GM19099 (cell line): Measurements from ENCODE around the gene S1PR2.

Source experiments
- POLR2A ChIP-seq: IDR thresholded peaks from 3 replicates; pipeline ENCODE4 v1.6.1; 2011; ENCODE audit warnings: low read depth; ENCODE audit not compliant: insufficient read length; ENCODE audit errors: extremely low read depth

S1PR2 gene, protein sequence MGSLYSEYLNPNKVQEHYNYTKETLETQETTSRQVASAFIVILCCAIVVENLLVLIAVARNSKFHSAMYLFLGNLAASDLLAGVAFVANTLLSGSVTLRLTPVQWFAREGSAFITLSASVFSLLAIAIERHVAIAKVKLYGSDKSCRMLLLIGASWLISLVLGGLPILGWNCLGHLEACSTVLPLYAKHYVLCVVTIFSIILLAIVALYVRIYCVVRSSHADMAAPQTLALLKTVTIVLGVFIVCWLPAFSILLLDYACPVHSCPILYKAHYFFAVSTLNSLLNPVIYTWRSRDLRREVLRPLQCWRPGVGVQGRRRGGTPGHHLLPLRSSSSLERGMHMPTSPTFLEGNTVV

DNA sequence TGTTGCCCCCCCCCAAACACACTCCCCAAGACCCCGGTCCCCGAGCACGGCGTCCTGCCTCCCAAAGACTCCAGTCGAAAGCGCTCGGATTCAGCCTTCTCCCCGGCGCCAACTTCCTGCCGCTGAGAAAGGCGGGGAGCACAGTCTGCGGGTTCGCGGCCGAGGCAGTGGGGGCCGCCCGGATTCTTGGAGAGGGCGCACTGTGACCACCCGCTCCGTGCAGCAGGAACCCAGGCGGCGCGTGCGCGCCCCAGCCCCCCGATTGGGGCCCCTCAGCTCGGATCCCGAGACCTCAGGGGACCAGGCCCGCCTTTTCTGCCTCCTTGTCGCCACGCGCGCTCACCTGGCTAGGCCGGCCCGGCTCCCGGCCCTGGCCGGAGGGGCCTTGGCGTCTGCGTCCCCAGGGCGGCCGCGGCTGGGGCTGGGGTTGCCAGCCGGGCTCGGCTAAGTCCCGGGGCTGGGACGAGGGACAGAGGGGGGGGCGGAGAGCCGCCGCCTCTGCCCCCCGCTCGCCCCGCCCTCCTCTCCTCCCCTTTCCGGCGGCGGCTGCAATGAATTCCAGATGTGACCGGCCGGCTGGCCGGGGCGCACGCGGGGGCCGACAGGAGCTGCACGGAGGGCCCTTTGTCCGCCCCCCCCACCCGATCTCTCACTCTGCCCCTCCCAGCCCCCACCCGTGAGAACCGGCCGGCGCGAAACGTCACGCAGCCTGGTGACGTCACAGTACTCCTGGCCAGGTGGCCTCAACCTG is at the start of gene S1PR2:
S1PR2 (minus strand) TSS at position 471 of the 751 bp plus-strand sequence. CDS start 6,426 bp downstream, outside the sequence.
- TF ChIP-seq POLR2A = peak; percentile 75

DNA sequence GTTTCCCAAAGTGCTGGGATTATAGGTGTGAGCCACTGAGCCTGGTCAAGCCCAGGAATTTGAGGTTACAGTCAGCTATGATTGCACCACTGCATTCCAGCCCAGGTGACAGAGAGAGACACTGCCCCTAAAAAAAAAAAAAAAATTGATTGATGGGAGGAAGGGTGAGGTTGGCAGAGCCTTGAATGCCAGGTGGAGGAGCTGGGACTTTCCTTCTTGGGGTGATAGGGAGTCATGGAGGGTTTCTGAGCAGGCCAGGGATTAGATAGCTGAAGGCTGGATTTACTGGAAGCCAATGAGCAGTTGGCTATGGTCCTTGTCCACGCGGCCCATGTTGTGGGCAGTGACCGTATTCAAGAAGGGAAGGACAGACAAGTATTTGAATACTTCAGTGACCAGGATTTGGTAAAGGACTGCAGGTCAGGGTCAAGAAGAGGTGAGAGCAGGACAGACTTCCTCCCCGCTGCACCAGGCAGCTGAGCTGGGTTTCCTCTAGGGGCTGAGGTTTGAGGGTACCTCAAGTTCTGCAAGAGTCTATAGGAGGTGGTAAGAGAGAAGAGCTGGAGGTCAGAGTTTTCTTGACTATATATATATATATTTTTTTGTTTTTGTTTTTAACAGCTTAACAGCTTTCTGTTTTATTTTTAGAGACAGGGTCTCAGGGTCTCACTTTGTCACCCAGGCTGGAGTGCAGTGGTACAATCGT is 48.8 kb upstream of the S1PR2 start:
- TF ChIP-seq POLR2A = no peak

DNA sequence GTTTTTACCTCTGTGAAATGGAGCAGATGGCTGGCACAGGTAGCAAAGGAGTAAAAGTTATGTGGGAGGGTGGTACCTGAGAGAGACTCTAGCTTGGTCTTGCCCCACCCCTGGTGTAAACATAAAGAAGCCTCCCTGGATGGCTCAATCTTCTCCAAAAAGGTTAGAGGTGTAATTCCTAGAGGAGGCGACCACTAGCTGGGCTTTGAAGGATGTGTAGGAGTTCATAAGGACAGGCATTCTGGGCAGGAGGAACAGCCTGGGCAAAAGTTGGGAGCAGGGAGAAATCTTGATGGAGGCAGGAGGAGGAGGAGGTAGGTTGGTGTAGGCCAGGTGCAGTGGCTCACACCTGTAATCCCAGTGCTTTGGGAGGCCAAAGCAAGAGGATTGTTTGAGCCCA is 47.8 kb upstream of the S1PR2 start:
- TF ChIP-seq POLR2A = no peak

DNA sequence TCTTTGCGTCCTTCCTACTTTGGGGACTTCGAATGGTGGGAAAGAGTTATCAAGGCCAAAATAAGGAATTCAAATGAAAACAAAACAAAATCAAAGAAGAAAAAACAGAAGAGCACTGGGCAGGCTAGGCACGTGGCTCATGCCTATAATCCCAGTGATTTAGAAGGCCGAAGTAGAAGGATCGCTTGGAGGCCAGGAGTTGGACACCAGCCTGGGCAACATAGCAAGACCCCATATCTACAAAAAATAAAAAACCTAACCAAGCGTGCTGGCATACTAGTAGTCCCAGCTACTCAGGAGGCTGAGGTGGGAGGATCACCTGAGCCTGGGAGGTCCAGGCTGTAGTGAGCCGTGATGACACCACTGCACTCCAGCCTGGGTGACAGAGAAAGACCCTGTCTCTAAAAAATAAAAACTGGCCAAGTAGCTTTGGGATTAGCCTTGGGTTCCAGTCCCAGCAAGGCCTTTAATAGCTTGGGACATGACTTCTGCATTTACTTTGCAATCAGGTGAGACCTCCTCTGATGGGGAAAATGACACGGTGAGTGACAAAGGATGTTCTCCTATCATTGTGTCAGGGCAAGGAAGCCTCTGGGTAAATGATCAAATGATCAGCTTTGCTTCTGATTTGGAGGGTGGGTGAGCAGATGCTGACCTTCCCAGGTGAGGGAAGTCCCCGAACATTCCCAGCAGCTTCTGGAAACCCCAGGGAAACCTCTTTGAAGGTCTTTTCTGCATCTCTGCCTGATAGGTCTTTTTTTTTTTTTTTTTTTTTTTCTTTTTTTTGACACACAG is 46.9 kb upstream of the S1PR2 start:
- peak; percentile 34 for TF ChIP-seq POLR2A

DNA sequence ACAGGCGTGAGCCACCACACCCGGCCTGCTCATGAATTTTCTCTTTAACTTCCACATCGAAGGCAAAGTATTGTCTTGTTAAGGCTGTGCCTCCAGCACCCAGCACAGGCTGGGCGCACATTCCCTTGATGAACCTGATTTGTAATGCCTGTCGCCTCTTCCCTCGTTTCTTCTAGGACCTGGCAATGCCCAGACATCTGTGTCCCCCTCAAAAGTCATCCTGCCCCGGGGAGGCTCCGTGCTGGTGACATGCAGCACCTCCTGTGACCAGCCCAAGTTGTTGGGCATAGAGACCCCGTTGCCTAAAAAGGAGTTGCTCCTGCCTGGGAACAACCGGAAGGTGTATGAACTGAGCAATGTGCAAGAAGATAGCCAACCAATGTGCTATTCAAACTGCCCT is 43.5 kb upstream of the S1PR2 start:
- no peak for TF ChIP-seq POLR2A

DNA sequence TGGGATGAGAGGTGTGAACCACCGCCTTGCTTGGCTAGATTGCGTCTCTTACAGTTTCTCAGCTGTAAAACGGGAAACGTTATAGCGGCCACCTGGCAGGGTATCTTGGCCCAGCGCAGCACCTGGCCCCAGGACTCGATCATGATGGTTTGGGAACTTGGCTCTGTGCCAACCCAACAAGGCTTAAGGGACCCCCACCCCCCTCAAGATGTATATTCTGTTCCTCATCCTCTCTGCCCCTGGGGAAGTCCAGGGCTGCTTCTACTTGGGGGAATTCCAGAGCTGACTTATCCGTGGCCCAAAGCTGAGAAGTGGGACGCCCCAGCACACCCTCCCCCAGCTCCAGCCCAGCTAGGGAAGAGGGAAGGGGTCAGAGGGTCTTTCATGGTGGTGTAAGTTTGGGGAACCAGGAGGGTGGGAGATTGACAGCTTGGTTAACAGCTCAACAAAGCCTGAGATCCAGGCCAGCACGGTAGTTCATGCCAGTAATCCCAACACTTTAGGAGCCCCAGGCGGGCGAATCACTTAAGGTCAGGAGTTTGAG is 40.5 kb upstream of the S1PR2 start:
- TF ChIP-seq POLR2A = no peak

DNA sequence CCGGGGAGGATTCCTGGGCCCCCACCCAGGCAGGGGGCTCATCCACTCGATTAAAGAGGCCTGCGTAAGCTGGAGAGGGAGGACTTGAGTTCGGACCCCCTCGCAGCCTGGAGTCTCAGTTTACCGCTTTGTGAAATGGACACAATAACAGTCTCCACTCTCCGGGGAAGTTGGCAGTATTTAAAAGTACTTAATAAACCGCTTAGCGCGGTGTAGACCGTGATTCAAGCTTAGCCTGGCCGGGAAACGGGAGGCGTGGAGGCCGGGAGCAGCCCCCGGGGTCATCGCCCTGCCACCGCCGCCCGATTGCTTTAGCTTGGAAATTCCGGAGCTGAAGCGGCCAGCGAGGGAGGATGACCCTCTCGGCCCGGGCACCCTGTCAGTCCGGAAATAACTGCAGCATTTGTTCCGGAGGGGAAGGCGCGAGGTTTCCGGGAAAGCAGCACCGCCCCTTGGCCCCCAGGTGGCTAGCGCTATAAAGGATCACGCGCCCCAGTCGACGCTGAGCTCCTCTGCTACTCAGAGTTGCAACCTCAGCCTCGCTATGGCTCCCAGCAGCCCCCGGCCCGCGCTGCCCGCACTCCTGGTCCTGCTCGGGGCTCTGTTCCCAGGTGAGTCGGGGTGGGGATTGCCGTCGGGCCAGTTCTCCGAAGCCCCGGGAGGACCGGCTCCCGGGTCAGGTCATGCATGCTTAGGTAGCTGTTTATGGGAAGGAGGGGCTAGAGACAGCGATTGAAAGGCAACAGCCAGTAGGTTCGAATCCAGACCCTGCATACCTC is 39.7 kb upstream of the S1PR2 start, which contains the start of gene ICAM1:
ICAM1 (plus strand) TSS at position 505 of the 779 bp plus-strand sequence; CDS start at position 545, 40 bp downstream.
- TF ChIP-seq POLR2A = peak; percentile 99

DNA sequence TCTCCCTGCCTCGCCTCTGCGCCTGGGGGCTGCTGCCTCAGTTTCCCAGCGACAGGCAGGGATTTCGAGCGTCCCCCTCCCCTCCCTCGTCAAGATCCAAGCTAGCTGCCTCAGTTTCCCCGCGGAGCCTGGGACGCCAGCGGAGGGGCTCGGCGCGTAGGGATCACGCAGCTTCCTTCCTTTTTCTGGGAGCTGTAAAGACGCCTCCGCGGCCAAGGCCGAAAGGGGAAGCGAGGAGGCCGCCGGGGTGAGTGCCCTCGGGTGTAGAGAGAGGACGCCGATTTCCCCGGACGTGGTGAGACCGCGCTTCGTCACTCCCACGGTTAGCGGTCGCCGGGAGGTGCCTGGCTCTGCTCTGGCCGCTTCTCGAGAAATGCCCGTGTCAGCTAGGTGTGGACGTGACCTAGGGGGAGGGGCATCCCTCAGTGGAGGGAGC is 39.1 kb upstream of the S1PR2 start:
- TF ChIP-seq POLR2A = no peak

DNA sequence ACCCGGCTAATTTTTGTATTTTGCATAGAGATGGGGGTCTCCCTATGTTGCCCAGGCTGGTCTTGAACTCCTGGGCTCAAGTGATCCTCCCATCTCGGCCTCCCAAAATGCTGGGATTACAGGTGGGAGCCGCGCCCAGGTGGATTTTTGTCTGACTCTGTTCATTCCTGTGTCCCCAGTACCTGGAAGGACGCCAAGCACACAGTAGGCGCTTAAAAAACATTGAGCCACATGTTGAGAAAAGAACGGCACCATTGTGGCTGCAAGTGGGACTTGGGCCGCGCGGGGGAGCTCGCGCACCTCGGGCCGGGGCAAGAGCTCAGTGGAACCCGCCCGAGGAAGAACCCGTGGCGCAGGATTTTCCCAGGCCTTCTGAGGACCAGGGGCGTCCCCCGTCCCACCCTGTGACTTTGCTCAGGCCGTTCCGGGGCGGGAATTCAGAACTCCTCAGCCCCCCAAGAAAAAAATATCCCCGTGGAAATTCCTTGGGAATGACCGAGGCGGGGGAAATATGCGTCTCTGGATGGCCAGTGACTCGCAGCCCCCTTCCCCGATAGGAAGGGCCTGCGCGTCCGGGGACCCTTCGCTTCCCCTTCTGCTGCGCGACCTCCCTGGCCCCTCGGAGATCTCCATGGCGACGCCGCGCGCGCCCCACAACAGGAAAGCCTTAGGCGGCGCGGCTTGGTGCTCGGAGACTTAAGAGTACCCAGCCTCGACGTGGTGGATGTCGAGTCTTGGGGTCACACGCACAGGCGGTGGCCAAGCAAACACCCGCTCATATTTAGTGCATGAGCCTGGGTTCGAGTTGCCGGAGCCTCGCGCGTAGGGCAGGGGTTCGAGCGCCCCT is 38.4 kb upstream of the S1PR2 start:
- TF ChIP-seq POLR2A = no peak

DNA sequence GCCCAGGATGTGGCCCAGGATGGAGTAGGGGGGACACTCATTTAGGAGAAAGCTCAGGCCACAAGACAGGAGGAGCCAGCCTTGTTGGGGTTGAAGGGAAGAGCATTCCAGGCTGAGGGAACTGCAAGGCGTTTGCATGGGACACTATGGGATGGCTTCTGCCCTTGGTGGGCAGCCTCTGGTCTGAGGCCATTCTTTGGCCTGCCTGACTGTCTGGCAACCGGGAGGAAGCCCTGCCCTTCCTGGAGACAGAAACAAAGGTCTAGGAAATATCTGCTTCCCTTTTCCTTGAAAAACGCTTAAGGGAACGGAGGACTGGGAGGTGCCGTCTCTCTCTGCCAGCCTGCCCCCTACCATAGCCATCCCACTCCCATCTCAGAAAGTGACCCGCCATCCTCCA is 36.9 kb upstream of the S1PR2 start:
- no peak for TF ChIP-seq POLR2A

DNA sequence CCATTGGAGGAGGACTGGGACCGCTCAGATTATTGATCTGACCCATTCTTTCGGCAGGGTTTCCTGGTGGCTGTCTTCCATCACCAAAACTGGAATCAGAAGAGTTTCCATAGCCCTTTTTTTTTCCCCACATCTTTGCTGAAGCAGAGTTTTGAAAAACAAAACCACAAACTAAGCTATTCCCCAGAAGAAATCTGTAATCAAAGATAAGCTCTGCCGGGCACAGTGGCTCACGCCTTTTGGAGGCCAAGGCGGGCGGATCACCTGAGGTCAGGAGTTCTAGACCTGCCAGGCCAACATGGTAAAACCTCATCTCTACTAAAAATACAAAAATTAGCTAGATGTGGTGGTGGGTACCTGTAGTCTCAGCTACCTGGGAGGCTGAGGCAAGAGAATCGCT is 35.6 kb upstream of the S1PR2 start:
- no peak for TF ChIP-seq POLR2A

DNA sequence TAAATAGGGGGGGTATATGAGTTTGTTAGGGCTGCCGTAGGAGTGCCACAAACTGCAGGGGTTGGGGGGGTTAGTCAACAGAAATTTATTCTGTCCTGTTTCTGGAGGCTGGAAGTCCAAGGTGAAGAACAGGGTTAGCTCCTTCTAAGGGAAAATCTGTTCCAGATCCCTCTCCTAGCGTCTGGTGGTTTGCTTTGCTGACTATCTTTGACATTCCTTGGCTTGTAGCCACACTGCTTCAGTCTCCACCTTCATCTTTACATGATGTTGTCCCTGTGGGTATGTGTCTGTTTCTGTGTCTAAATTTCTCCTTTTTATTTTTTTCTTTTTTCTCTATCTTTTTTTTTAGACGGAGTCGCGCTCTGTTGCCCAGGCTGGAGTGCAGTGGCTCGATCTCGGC is 31.6 kb upstream of the S1PR2 start:
- no peak for TF ChIP-seq POLR2A

DNA sequence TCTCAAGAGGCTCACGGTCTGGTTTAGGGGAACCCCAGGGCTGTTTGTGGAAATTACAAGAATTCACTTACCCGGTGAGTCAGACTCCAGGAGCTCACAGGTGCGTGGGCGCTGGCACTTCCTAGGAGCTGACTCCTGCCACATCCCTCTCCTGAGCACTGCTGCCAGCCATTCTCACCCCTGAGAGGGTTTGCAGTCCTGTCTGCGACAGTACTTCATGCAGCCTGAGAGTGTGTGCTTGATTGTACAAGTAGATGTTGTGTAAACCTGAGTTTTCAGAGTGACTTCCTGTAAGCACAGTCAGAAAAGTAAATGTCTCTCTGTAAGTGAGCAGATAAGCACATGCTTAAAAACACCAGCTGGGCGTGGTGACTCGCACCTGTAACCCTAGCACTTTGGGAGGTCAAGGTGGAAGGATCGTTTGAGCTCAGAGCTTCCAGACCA is 29.0 kb upstream of the S1PR2 start:
- TF ChIP-seq POLR2A = no peak
